Renal pelvis (tissue), 3 donors: ENCODE results near the gene SSX4B. TPM values are rescaled to one million over a fixed set of nuclear protein-coding genes. Genes with fewer than 3 reads are reported as not detected.

Source experiments
- polyA plus RNA-seq, 3 donors: library from polyadenylated mRNA; unstranded; fragments of 120-200 nt; gene quantifications; one replicate each; pipeline ENCODE4 v1.2.1, GENCODE V29; 2013; ENCODE audit not compliant: insufficient read length in 3 of 3

Gene SSX4B
- polyA plus RNA-seq, 3 donors = not detected

Other genes starting within 250 kb of the SSX4B start
- gene SSX5, start 215.2 kb downstream of the SSX4B start, polyA plus RNA-seq = not detected
- not detected for gene SSX1, start 156.6 kb downstream of the SSX4B start, polyA plus RNA-seq
- not detected for gene SSX3, start 55.3 kb downstream of the SSX4B start, polyA plus RNA-seq
- gene SSX4, start 28.4 kb downstream of the SSX4B start, polyA plus RNA-seq = not detected
- 10 to 100 TPM in 2 of 3 donors, 1 to 10 TPM in 1; 5.4 to 10.5 (median 10.3) TPM for gene SLC38A5, start 58.3 kb upstream of the SSX4B start, polyA plus RNA-seq
- 10 to 100 TPM; 34.8 to 40.2 (median 39.5) TPM for gene FTSJ1, start 64.2 kb upstream of the SSX4B start, polyA plus RNA-seq
- 10 to 100 TPM in 1 of 3 donors, 1 to 10 TPM in 2; 7.5 to 10.7 (median 9.8) TPM for gene PORCN, start 97.0 kb upstream of the SSX4B start, polyA plus RNA-seq
- 10 to 100 TPM; 78.3 to 82.8 (median 82.4) TPM for gene EBP, start 109.8 kb upstream of the SSX4B start, polyA plus RNA-seq
- gene TBC1D25, start 127.8 kb upstream of the SSX4B start, polyA plus RNA-seq = 10 to 100 TPM; 11.1 to 12.5 (median 11.7) TPM
- gene RBM3, start 162.5 kb upstream of the SSX4B start, polyA plus RNA-seq = 100 to 1,000 TPM; 220 to 346 (median 304) TPM
- gene WDR13, start 185.5 kb upstream of the SSX4B start, polyA plus RNA-seq = 100 to 1,000 TPM; 145 to 177 (median 154) TPM